ENCODE results near the gene SRD5A2.

GRCh38 chr2:31517442-31518203, 63.1 kb downstream of the SRD5A2 start:
- TF ChIP-seq EZH2 (IDR thresholded peaks at IDR 0.05; ENCODE audit: low read depth, low read length, severe bottlenecking) (no peak), CTCF (IDR thresholded peaks at IDR 0.05; ENCODE audit: control extremely low read depth in 1 of 3, insufficient read depth in 1 of 3, low read depth in 1 of 3, low read length in 3 of 3) (no peak), KDM1A (IDR thresholded peaks at IDR 0.05; ENCODE audit: borderline replicate concordance, low read length) (no peak), CEBPB (IDR thresholded peaks at IDR 0.05; ENCODE audit: low read depth, low read length) (no peak), POLR2A (IDR thresholded peaks at IDR 0.05; ENCODE audit: control extremely low read depth in 1 of 2, low read depth in 2 of 2, low read length in 2 of 2) (no peak), BACH1 (IDR thresholded peaks at IDR 0.05; ENCODE audit: low read length) (no peak), SRF (IDR thresholded peaks at IDR 0.05; ENCODE audit: low read depth, low read length) (no peak), SIX5 (IDR thresholded peaks at IDR 0.05; ENCODE audit: low read depth, low read length) (no peak)

All from H1 (cell line).